ENCODE data around the gene PHF5A.

- TF ChIP-seq MAX (IDR thresholded peaks at IDR 0.05; ENCODE audit: low read depth, low read length) (no peak), POLR2A (IDR thresholded peaks at IDR 0.05; ENCODE audit: extremely low read depth, insufficient read length) (no peak), MYC (IDR thresholded peaks at IDR 0.05; ENCODE audit: low read depth, low read length) (no peak)
- TF ChIP-seq, protein P1, sequence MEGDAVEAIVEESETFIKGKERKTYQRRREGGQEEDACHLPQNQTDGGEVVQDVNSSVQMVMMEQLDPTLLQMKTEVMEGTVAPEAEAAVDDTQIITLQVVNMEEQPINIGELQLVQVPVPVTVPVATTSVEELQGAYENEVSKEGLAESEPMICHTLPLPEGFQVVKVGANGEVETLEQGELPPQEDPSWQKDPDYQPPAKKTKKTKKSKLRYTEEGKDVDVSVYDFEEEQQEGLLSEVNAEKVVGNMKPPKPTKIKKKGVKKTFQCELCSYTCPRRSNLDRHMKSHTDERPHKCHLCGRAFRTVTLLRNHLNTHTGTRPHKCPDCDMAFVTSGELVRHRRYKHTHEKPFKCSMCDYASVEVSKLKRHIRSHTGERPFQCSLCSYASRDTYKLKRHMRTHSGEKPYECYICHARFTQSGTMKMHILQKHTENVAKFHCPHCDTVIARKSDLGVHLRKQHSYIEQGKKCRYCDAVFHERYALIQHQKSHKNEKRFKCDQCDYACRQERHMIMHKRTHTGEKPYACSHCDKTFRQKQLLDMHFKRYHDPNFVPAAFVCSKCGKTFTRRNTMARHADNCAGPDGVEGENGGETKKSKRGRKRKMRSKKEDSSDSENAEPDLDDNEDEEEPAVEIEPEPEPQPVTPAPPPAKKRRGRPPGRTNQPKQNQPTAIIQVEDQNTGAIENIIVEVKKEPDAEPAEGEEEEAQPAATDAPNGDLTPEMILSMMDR (IDR thresholded peaks at IDR 0.05; ENCODE audit: low read depth, low read length), result no peak
These were observed 49.5 kb upstream of the PHF5A start for GRCh38 chr22:41518048-41518347.
